GM18951 (cell line): ENCODE measurements around the gene UBTD2.
"Not testable (repeated sequence)": the region's sequence is repeated elsewhere in the genome, so short reads cannot be mapped to it uniquely, and the experiment has no call there.

Source experiments
- POLR2A ChIP-seq: IDR thresholded peaks from 4 replicates; pipeline ENCODE4 v1.6.1; 2011; ENCODE audit warnings: mild to moderate bottlenecking; ENCODE audit not compliant: insufficient read length, insufficient read depth; ENCODE audit errors: extremely low read depth
- in situ Hi-C: fragments of 300-500 bp; cut with MboI; formaldehyde crosslinking; loops from one replicate; pipeline ENCODE4 v1.12.0; 2022; ENCODE audit warnings: low sequenced_read_pairs, mixed read lengths, inconsistent platforms; ENCODE audit not compliant: unreplicated experiment

UBTD2 gene, protein sequence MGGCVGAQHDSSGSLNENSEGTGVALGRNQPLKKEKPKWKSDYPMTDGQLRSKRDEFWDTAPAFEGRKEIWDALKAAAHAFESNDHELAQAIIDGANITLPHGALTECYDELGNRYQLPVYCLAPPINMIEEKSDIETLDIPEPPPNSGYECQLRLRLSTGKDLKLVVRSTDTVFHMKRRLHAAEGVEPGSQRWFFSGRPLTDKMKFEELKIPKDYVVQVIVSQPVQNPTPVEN

DNA sequence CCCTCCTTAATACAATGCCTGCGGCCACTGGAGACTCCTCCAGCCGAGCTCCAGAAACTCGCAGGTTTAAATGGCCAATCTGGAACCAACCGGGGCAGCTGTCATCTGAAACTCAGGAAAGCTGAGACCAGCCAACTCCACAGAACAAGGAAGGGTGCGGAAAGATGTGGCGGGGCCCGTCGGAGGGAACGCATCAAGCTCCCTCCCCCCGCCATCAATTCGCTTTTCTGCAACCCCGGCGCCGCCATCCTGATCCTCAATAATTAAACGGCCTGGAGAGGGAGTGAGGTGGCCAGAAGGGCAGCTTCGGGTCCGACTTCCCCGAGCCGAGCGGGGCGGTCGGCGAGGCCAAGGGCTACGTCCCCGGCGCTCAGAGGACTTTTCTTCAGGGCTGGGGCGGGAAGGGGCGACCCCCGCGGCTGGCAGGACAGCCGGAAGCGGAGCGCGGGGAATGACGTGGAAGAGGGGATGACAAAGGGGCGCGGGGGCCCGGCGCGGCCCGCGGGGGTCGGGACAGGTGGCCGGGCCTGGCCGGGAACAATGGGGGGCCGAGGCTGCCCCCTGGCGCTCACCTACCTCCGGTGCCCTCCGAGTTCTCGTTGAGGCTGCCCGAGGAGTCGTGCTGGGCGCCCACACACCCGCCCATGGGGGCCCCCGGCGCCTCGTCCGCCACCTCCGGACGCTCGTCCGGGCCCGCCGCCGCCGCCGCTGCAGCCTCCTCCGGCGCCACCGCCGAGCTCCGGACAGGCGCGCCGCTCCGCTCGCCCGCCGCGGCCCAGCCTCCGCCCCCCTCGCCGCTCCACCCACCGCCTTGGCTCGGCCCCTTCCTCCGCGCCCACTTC lies at the start of gene UBTD2:
TSS of gene UBTD2 (minus strand) at position 745 of the 842 bp plus-strand sequence. CDS start at position 646, 99 bp downstream.
- no peak for TF ChIP-seq POLR2A
- in situ Hi-C loops, result loop anchor here (10.0 kb wide), 2 partner anchors 88 to 168 kb away; partner anchors contain the start of gene EFCAB9

DNA sequence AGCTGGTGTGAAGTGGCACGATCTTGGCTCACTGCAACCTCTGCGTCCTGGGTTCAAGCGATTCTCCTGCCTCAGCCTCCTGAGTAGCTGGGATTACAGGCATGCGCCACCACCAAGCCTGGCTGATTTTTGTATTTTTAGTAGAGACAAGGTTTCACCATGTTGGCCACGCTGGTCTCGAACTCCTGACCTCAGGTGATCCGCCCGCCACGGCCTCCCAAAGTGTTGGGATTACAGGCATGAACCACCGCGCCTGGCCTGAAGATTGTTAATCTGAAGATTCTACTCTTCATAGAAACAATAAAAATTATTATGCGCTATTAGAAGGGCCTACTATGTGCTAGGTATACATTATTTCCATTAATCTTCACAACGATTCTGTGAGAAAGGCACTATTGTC lies 43.3 kb upstream of the UBTD2 start:
- in situ Hi-C loops, result not testable (repeated sequence)

DNA sequence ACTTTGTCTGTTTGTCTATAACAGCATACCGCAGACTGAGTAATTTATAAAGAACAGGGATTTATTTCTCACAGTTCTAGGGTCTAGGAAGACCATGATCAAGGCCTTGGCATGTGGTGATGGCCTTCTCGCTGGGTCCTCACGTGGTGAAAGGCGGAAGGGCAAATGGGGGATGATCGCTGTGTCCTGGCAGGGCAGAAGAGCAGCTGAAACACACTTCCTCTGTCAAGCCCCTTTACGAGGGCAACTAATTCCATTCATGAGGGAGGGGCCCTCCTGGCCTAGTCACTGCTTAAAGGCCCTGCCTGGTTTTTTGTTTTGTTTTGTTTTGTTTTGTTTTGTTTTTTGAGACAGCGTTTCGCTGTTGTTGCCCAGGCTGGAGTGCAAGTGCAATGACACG lies 41.9 kb upstream of the UBTD2 start:
- no peak for TF ChIP-seq POLR2A
- in situ Hi-C loops, result no loop called here

DNA sequence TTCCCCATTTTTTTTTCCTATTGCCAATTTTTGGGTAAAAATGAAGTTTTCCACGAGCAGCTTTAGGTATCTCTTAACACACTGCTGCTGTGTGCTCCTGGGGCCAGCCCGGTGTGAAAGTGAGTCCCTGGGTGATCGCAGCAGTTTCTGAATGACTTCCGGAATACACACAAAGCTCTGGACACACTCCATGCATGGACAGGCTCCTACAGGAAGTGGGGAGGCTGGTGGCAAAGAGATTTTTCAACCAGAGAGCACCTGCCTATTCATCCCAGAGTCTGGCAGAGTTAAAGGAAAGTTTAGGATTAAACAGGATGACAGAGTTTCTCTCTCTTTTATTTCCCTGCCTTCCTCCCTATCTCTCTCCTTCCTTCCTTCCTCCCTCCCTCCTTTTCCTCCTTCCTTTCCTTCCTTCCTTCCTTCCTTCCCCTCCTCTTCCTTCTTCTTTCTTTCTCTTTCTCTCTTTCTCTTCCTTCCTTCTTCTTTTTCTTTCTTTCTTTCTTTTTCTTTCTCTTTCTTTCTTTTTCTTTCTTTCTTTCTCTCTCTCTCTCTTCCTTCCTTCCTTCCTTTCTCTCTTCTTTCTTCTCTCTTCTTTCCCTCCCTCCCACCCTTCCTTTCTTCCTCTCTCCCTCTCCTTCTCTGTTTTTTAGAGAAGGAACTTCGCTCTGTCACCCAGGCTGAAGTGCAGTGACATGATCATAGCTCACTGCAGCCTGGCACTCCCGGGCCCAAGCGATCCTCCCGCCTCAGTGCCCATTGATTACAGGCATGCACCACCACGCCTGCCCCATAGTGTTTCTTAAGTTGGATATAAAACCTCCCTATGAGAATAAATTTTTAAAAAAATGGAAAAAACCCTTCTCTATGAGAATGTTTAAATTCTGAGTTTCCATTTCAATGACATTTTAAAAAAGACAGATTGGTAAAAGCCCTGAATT lies 38.7 kb upstream of the UBTD2 start:
- in situ Hi-C loops, result no loop called here
- no peak for TF ChIP-seq POLR2A

DNA sequence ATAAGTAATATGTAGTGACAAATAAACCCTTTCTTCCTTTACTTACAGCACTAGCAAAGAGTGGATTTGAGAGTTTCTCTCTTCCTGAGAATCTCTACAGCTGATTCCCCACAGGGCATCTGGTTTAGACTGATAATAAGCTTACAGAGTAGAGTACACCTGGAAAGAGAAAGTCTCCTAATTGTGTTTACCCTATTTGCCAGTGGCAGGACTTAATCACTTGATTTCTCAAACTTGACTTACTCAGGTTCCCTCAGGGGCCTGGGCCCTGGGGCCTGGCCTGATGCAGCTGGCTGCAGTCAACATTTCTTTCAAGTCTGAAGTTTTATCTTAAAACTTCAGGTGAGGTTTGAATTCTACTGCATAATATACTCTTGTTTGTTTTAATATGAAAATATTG lies 38.0 kb upstream of the UBTD2 start:
- TF ChIP-seq POLR2A, result no peak
- in situ Hi-C loops, result no loop called here

DNA sequence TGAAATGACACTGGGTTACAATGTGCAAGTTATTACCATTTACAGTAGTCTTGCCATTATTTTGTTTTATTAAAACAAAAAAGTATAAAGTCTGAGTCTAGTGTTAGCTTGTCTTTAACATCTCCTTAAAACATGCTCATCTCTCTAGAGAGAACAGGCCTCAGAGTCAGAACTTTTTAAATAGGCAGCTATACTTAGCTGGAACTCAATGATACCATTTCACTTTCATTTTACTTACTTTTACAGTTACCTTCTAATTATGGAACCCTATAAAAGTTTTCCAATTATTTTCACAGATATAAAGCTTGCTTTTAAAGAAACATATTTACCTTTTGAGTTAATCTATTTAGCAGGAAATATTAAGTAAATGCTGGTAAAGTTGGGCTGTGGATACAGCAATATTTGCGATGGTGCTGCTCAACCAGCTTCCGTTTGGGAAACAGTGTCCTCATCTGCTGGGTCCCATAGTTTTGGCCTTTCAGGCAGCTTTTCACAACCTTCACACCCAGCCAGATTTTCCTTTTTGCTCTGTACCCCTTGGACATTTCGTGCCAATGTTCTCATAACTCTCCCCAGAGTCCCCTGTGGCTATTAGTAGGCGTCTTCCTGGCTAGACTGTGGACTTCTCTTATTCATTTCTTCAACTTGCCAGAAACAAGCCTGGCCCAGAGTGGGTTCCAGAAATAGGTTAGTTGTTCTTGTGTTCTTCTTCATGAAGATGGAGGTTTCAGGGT lies 36.3 kb upstream of the UBTD2 start:
- in situ Hi-C loops, result no loop called here
- no peak for TF ChIP-seq POLR2A

DNA sequence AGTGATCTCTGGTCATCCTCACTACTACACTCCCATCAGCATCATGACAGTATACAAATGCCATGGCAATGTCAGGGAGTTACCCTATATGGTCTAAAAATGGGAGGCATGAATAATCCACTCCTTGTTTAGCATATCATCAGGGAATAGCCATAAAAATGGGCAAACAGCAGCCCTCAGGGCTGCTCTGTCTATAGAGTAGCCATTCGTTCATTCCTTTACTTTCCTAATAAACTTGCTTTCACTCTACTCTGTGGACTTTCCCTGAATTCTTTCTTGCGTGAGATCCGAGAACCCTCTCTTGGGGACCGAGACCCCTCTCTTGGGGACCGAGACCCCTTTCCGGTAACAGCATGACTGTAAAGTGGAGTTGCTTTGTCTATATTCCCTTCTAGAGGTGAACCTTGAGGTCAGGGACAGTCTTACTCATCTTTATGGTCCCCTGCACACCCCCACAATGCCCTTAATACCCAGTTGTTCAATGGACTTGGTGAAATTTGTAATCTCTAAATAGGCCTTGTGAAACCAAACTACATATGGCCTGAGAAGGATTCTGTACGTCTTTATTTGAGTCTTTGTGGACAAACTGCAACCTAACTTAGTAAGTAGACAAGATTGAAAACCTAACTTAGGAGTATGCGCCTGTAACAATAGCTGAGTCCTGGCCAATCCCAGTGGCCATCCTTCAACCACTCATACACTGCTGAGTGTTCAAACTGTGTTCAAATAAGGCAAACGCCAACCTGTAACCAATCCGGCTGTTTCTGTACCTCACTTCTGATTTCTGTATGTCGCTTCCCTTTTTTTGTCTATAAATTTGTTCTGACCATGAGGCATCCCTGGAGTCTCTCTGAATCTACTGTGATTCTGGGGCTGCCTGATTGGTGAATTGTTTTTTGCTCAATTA lies 32.3 kb upstream of the UBTD2 start:
- TF ChIP-seq POLR2A, result no peak
- in situ Hi-C loops, result no loop called here

DNA sequence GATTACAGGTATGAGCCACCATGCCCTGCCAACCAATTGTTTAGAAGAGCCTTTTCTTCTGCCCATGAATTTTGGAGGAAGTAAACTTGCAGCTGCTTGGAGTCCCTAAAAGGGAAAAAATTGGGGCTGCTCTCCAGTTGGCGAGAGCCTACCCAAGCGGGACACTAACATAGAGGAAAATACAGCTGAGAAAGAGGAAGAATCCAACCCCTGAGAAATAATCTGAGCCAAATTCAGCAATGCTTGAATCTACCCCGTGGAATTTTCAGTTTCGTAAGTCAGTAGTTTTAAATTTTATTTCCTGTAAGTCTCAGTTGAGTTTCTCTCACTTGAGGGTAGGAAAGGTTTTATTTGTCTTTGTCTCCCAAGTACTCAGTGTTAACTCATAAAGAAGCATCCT lies 30.4 kb upstream of the UBTD2 start:
- in situ Hi-C loops, result no loop called here
- no peak for TF ChIP-seq POLR2A

DNA sequence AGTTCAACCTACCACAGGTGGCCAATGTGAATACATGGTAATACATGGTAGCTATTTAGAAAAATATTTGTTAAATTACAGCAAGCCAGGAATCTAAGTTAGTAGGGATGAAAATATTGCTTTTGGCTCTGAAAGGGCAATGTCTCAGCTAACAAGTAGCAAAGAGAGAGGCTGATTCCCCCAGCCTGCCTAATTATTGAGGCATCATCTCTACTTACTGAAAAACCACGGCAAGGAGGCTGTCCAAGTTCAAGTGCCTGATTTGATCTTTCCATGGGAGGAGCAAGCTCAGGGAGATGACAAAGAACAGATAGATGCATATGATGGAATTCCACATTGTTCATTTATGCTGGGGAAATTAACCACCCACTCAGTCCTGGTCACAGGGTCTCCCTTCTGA lies 28.7 kb upstream of the UBTD2 start:
- no peak for TF ChIP-seq POLR2A
- in situ Hi-C loops, result no loop called here

DNA sequence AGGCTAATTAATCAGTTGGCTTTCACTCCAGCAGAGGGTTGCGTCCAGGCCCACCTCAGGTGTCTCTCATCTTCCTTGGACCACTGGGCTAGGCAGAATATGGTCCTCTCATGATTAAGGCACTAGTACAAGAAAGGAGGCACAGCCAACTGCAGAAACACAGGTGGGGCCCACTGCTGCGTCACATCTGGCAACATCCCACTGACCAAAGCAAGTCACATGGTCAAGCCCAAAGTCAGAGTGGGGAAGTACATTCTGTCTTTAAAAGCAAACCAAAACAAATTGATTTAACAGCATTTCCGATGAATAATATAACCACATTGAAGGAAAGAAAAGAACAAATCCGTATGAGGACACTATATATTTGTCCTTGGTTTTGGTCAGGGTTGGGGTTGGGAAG lies 28.0 kb upstream of the UBTD2 start:
- TF ChIP-seq POLR2A, result no peak
- in situ Hi-C loops, result no loop called here

DNA sequence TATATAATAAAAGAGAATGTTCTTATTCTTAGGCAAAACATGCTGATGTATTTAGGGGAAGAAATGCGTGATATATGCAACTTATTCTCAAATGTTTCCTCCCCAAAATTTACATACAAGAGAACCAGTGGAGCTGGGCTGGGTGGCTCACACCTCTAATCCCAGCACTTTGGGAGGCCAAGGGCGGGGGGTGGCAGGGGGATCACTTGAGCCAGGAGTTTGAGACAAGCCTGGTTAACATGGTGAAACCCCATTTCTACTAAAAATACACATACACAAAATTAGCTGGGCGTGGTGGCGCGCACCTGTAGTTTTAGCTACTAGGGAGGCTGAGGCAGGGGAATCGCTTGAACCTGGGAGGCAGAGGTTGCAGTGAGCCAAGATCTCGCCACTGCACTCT lies 27.5 kb upstream of the UBTD2 start:
- no peak for TF ChIP-seq POLR2A
- in situ Hi-C loops, result no loop called here

DNA sequence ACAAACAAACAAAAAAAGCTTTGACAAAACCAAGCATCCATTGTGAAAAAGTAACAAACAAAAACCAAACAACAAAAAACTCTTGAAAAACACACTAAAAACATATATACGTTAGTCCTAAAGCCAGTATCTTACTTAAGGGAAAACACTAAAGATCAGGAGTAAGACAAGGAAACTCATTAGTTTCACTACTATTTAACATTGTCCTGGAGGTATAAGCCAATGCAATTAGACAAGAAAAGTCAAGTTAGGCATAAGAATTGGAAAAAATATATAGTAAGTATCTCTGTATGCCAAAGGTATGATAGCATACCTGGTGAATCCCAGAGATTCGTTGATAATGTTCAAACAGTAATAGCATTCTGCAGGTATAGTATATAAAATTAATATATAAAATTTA lies 21.8 kb upstream of the UBTD2 start:
- no peak for TF ChIP-seq POLR2A
- in situ Hi-C loops, result no loop called here
